ENCODE measurements around the gene RSRC1.

RSRC1 gene

DNA sequence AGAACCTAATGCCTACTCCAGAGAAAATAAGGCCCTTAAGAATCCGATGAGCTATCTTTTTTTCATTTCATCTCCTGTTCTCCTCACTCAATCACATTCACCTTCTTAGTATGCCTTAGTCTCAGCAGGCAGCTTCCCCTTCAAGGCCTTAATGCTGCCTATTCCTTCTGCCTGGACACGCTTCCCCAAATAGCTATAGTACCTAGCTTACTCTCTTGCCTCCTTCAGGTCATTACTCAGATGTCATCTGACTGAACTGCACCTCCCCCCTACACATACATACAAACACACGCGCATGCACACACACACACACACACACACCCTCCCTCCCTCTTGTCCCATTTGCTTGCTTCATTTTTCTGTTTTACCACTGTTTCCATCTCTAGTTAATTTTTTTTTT, 269.6 kb downstream of the RSRC1 start:
- Histone ChIP-seq H3K9ac (ENCODE audit: low read length) (no peak overlapping the region), H3K36me3 (ENCODE audit: low read length) (no peaks in the 10 kb centered on the region), H3K4me2 (ENCODE audit: low read depth, low read length, poor library complexity, severe bottlenecking) (no peak overlapping the region), H2AFZ (ENCODE audit: low read depth, low read length, severe bottlenecking) (no peak overlapping the region), H3K79me2 (ENCODE audit: insufficient read depth, low read length) (peaks cover 12% of the 10 kb centered on the region; the same call in 1 of the 2 replicates), H3K27ac (ENCODE audit: low read depth, low read length) (no peak overlapping the region), H3K4me3 (ENCODE audit: insufficient read depth, low read length, poor library complexity, severe bottlenecking) (no peak overlapping the region), H3K9me2 (replicated peaks; ENCODE audit: insufficient read depth, low read length) (no peaks in the 10 kb centered on the region), H3K27me3 (ENCODE audit: low read length) (no peaks in the 10 kb centered on the region), H3F3A (ENCODE audit: insufficient read depth) (no peaks in the 10 kb centered on the region; the same call in 1 of the 2 replicates), H3K9me3 (ENCODE audit: insufficient read depth, low read length) (no peaks in the 10 kb centered on the region), H4K20me1 (ENCODE audit: low read depth, low read length) (no peaks in the 10 kb centered on the region)
- no peak for TF ChIP-seq EZH2phosphoT487 (conservative IDR thresholded peaks at IDR 0.05; ENCODE audit: low read length)
- TF ChIP-seq, protein P1, sequence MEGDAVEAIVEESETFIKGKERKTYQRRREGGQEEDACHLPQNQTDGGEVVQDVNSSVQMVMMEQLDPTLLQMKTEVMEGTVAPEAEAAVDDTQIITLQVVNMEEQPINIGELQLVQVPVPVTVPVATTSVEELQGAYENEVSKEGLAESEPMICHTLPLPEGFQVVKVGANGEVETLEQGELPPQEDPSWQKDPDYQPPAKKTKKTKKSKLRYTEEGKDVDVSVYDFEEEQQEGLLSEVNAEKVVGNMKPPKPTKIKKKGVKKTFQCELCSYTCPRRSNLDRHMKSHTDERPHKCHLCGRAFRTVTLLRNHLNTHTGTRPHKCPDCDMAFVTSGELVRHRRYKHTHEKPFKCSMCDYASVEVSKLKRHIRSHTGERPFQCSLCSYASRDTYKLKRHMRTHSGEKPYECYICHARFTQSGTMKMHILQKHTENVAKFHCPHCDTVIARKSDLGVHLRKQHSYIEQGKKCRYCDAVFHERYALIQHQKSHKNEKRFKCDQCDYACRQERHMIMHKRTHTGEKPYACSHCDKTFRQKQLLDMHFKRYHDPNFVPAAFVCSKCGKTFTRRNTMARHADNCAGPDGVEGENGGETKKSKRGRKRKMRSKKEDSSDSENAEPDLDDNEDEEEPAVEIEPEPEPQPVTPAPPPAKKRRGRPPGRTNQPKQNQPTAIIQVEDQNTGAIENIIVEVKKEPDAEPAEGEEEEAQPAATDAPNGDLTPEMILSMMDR (IDR thresholded peaks at IDR 0.05; ENCODE audit: insufficient read depth, low read length, poor library complexity, severe bottlenecking) = no peak

DNA sequence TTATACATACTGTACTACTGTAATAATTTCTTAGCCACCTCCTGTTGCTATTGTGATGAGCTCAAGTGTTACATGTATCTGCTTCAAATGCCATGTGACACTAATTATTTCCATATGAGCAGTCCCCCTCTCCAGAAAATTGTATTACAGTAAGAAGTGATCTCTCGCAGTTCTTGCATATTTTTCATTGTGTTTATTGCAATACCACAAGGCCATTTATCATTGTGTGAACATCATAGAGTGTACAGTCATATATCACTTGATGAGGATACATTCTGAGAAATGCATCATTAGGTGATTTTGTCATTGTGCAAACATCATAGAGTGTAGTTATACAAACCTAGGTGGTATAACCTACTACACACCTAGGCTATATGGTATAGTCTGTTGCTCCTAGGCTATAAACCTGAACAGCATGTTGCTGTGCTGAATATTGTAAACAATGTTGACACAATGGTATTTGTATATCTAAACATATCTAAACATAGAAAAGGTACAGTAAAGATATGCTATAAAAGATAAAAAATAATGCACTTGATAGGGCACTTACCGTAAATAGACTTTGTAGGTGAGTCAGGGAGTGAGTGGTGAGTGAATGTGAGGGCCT, 271.5 kb downstream of the RSRC1 start:
- no peaks in the 10 kb centered on the region for H3K27me3 ChIP-seq (ENCODE audit: low read length)
- no peak for TF ChIP-seq EZH2phosphoT487 (conservative IDR thresholded peaks at IDR 0.05; ENCODE audit: low read length)
- TF ChIP-seq, protein P1 (IDR thresholded peaks at IDR 0.05; ENCODE audit: insufficient read depth, low read length, poor library complexity, severe bottlenecking) = no peak
- H3K79me2 ChIP-seq (ENCODE audit: insufficient read depth, low read length) = peaks cover 12% of the 10 kb centered on the region; the same call in 1 of the 2 replicates
- no peak overlapping the region for H3K9ac ChIP-seq (ENCODE audit: low read length)
- no peak overlapping the region for H2AFZ ChIP-seq (ENCODE audit: low read depth, low read length, severe bottlenecking)
- H3K36me3 ChIP-seq (ENCODE audit: low read length) = no peaks in the 10 kb centered on the region
- H3K9me3 ChIP-seq (ENCODE audit: insufficient read depth, low read length) = no peaks in the 10 kb centered on the region
- no peaks in the 10 kb centered on the region for H3K9me2 ChIP-seq (replicated peaks; ENCODE audit: insufficient read depth, low read length)
- no peaks in the 10 kb centered on the region for H4K20me1 ChIP-seq (ENCODE audit: low read depth, low read length)
- H3K4me2 ChIP-seq (ENCODE audit: low read depth, low read length, poor library complexity, severe bottlenecking) = no peak overlapping the region
- no peak overlapping the region for H3K4me3 ChIP-seq (ENCODE audit: insufficient read depth, low read length, poor library complexity, severe bottlenecking)
- H3F3A ChIP-seq (ENCODE audit: insufficient read depth) = no peaks in the 10 kb centered on the region; the same call in 1 of the 2 replicates
- no peak overlapping the region for H3K27ac ChIP-seq (ENCODE audit: low read depth, low read length)

DNA sequence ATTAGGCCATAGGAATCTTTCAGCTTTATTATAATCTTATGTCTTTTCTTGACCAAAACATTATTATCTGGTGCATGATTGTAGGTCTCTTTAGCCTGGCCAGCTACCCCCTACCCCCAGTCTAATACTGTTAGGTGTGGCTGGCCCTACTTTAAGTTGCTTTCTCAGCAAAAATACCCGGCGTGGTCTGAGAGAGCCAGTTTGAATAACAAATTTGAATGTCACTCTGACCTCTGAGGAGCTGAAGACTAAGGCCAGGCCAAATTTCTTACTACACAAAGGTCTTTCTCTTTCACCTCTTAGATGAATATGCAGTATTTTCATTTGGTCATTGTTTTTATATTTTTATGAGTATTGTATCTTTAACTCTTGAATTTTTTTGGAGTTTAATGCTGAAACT, 272.6 kb downstream of the RSRC1 start:
- Histone ChIP-seq H3K36me3 (ENCODE audit: low read length) (0 out of 2 replicates have a peak, but pooled peaks cover under 1% of the 10 kb centered on the region), H3K9ac (ENCODE audit: low read length) (no peak overlapping the region), H3K79me2 (ENCODE audit: insufficient read depth, low read length) (peaks cover 7% of the 10 kb centered on the region; the same call in 1 of the 2 replicates), H3K4me2 (ENCODE audit: low read depth, low read length, poor library complexity, severe bottlenecking) (no peak overlapping the region), H4K20me1 (ENCODE audit: low read depth, low read length) (no peaks in the 10 kb centered on the region), H3F3A (ENCODE audit: insufficient read depth) (no peaks in the 10 kb centered on the region; the same call in 1 of the 2 replicates), H3K27ac (ENCODE audit: low read depth, low read length) (no peak overlapping the region), H3K27me3 (ENCODE audit: low read length) (no peaks in the 10 kb centered on the region), H3K9me2 (replicated peaks; ENCODE audit: insufficient read depth, low read length) (no peaks in the 10 kb centered on the region), H3K4me3 (ENCODE audit: insufficient read depth, low read length, poor library complexity, severe bottlenecking) (no peak overlapping the region), H2AFZ (ENCODE audit: low read depth, low read length, severe bottlenecking) (no peak overlapping the region), H3K9me3 (ENCODE audit: insufficient read depth, low read length) (no peaks in the 10 kb centered on the region)
- TF ChIP-seq, protein P1 (IDR thresholded peaks at IDR 0.05; ENCODE audit: insufficient read depth, low read length, poor library complexity, severe bottlenecking) = no peak
- TF ChIP-seq EZH2phosphoT487 (conservative IDR thresholded peaks at IDR 0.05; ENCODE audit: low read length) = no peak

Measured in SU-DHL-6 (cell line).